Lower leg skin (tissue), 4 donors: ENCODE results near the gene IPO11. TPM values are rescaled to one million over a fixed set of nuclear protein-coding genes. Genes with fewer than 3 reads are reported as not detected.

ENCODE experiments used
- DNase-seq, 2 donors: peaks; one replicate each; pipeline ENCODE4 v3.0.0-alpha.2; 2019; ENCODE audit warnings: low spot score in 2 of 2
- H3K4me3 ChIP-seq: fragments of 200-600 bp; sonication (generic); 2 replicates; pipeline ENCODE4 v1.5.1; 2017; ENCODE audit warnings: mild to moderate bottlenecking, low read depth; ENCODE audit not compliant: poor library complexity, severe bottlenecking
- POLR2A ChIP-seq, 2 donors: fragments of 450-650 bp; IDR thresholded peaks; one replicate each; pipeline ENCODE4 v1.6.1; 2016 to 2017; ENCODE audit warnings: antibody characterized with exemption in 2 of 2, mild to moderate bottlenecking in 1 of 2, moderate library complexity in 1 of 2
- WGBS, 2 donors: methylation state at CpG; one replicate each; pipeline ENCODE4 v1.1.5; 2018; 5-methylcytosine and 5-hydroxymethylcytosine counted together
- intact Hi-C: fragments of 100-400 bp; cut with DNase I; formaldehyde crosslinking; loops from one replicate; pipeline ENCODE4 v1.15.0; 2023; ENCODE audit warnings: low total_unique reads
- total RNA-seq, 4 donors: library from RNA; depleted of rRNA; stranded (reverse); fragments of >200 nt; gene quantifications; one replicate each; pipeline ENCODE4 v1.1.0, GENCODE V29; 2016
- TF ChIP-seq, protein P1 (sequence below), 3 donors: fragments of 450-650 bp; IDR thresholded peaks; one replicate each; pipeline ENCODE4 v1.5.1; 2016; ENCODE audit warnings: antibody characterized with exemption in 3 of 3, mild to moderate bottlenecking in 3 of 3, moderate library complexity in 2 of 3

IPO11 gene
- total RNA-seq, 4 donors from 2014 or later, result 12.9 to 21.8 (median 15.2) TPM

DNA sequence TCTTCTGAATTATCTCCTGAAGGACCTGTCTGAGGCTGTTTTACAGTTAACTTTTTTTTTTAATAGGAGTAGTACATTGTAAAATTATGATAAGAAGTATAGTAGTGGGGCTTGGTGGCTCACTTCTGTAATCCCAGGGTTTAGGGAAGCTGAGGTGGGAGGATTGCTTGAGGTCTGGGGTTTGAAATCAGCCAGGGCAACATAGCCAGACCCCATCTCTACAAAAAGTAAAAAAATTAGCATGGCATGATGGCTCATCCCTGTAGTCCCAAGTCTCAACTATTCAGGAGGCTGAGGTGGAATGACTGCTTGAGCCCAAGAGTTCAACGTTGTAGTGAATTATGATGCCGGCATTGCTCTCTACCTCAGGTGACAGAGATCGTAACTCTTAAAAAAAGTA lies 7.0 kb downstream of the IPO11 start:
- 98% methylated on average over 3 of the region's 3 CpGs for WGBS, 2 donors
- no peak for DNase-seq
- intact Hi-C loops, result no loop called here
- TF ChIP-seq, protein P1, sequence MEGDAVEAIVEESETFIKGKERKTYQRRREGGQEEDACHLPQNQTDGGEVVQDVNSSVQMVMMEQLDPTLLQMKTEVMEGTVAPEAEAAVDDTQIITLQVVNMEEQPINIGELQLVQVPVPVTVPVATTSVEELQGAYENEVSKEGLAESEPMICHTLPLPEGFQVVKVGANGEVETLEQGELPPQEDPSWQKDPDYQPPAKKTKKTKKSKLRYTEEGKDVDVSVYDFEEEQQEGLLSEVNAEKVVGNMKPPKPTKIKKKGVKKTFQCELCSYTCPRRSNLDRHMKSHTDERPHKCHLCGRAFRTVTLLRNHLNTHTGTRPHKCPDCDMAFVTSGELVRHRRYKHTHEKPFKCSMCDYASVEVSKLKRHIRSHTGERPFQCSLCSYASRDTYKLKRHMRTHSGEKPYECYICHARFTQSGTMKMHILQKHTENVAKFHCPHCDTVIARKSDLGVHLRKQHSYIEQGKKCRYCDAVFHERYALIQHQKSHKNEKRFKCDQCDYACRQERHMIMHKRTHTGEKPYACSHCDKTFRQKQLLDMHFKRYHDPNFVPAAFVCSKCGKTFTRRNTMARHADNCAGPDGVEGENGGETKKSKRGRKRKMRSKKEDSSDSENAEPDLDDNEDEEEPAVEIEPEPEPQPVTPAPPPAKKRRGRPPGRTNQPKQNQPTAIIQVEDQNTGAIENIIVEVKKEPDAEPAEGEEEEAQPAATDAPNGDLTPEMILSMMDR (IDR thresholded peaks at IDR 0.05), result no peak
- TF ChIP-seq POLR2A (IDR thresholded peaks at IDR 0.05), result no peak
- no peak overlapping the region for H3K4me3 ChIP-seq

DNA sequence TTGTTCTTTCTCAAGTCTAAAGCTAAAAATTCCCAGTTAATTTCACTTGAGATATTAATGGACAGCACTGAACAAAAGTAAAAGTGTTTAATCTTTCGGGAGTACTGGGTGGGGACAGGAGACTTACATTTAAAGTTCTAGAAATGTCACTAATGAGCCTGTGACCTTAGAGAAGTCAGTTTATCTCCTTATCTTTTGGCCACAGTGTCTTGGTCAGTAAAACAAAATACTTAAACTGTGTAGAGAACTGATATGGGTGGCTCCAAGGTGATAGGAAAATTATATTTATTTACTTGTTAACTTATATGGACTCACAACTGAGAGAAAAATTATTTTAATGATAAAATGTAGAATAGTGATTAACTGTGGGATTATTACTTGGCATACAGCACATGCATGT lies 8.9 kb downstream of the IPO11 start:
- intact Hi-C loops, result no loop called here
- no peak for DNase-seq
- 87 to 95% methylated on average over 1 of the region's 1 CpG for WGBS, 2 donors
- no peak overlapping the region for H3K4me3 ChIP-seq
- TF ChIP-seq, protein P1 (IDR thresholded peaks at IDR 0.05), result no peak
- TF ChIP-seq POLR2A (IDR thresholded peaks at IDR 0.05), result no peak

DNA sequence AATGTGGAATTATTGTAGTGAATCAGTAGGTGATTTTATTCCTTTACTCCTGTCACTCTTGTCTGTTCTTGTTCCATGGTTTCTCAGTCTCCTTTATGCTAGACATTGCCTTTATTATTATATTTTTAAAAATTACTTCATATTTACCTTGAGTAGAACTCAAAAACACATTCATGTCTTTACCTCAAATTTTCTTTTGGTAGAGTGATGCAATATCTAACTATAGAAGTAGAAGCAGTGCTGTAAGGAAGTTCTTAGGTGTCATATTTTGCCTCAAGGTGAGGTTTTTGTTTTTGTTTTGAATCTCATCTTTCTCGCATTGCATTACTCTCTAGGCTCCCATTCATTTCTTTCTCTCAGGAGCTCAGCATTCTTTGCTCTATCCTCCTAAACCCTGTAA lies 12.2 kb downstream of the IPO11 start:
- no peak for DNase-seq
- H3K4me3 ChIP-seq, result no peak overlapping the region
- TF ChIP-seq, protein P1 (IDR thresholded peaks at IDR 0.05), result no peak
- no peak for TF ChIP-seq POLR2A (IDR thresholded peaks at IDR 0.05)
- 100% methylated on average over 1 of the region's 1 CpG for WGBS, 2 donors
- intact Hi-C loops, result no loop called here

DNA sequence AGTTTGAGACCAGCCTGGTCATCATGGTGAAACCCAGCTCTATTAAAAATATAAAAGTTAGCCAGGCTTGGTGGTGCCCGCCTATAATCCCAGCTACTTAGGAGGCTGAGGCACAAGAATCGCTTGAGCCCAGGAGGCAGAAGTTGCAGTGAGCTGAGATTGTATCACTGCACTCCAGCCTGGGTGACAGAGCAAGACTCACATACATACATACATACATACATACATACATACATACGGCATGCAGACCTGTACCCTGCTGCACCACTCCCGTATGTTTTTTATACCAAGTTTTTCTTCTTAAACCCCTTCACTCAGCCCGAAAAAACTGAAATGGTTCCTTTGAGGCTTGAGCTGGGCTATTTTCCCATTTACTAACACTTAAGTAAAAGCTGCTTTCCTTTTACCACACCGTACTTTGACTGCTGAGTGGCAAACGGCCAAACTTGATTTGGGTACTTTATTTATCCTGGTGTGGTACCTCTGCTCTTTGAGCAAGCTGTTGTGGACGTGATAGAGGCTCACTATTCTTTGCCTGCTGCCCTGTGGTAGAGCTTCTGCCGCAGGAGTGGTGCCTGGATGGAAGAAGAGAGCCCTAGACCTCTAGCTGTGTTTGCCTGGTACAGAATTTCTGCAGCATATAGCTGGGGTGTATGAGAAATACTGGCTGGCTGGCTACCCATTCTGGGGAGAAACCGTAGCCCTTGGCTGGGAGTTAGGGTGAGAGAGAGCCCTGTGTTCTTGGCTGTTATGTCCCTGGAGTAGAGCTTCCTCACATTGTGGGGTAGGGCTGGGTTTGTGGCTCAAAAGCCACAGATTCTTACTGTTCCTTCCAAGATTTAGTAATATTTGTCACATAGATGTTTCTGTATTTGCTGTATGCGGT lies 19.4 kb downstream of the IPO11 start:
- intact Hi-C loops, result no loop called here
- no peak overlapping the region for H3K4me3 ChIP-seq
- no peak for TF ChIP-seq POLR2A (IDR thresholded peaks at IDR 0.05)
- TF ChIP-seq, protein P1 (IDR thresholded peaks at IDR 0.05), result no peak
- WGBS, 2 donors, result 71 to 77% methylated on average over 11 of the region's 11 CpGs
- DNase-seq, result peak in 1 of 2 donors; percentile 50

DNA sequence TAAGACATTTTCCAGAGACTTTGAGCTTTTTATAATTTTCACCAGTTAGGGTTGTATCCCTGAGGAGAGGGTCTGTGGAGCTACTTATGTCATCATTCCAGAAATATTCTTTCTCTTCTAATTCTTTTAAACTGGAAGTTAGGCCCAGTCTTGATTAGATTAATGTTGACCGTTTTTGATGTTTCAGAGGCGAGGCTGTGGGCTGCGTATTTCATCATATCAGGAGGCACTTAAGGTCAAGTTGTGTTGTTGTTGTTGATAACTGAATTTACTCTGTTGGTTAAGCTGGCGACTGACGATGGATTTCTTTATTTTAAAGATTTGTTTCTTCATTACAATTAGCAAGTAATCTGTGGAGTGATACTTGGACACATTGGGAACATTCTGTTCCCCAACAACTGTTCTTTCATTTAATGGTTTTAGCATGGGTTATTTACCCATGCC lies 20.1 kb downstream of the IPO11 start:
- intact Hi-C loops, result no loop called here
- no peak overlapping the region for H3K4me3 ChIP-seq
- 68 to 73% methylated on average over 5 of the region's 5 CpGs for WGBS, 2 donors
- TF ChIP-seq, protein P1 (IDR thresholded peaks at IDR 0.05), result no peak
- no peak for TF ChIP-seq POLR2A (IDR thresholded peaks at IDR 0.05)
- peak in 1 of 2 donors; percentile 31 for DNase-seq
